Kidney tubule cell (primary cell): ENCODE data around the gene CFAP299.

Experiments
- DNase-seq: peaks from one replicate; pipeline ENCODE4 v3.0.0-alpha.2; 2018; ENCODE audit warnings: low spot score

CFAP299 gene

GRCh38 chr4:80515496-80515895 lies 180.0 kb downstream of the CFAP299 start:
- no peak for DNase-seq

GRCh38 chr4:80521438-80521837 lies 185.9 kb downstream of the CFAP299 start:
- no peak for DNase-seq

- no peak for DNase-seq
These were observed 191.2 kb downstream of the CFAP299 start for GRCh38 chr4:80526697-80527096.

GRCh38 chr4:80529026-80529425 lies 193.5 kb downstream of the CFAP299 start:
- no peak for DNase-seq

- peak; percentile 6 for DNase-seq
These were observed 197.3 kb downstream of the CFAP299 start for GRCh38 chr4:80532674-80533333.

- DNase-seq, result no peak
These were observed 200.0 kb downstream of the CFAP299 start for GRCh38 chr4:80535551-80535950.

GRCh38 chr4:80538276-80538926 lies 202.9 kb downstream of the CFAP299 start:
- DNase-seq, result peak; percentile 52

- no peak for DNase-seq
These were observed 203.7 kb downstream of the CFAP299 start for GRCh38 chr4:80539190-80539589.

GRCh38 chr4:80540349-80540748 lies 204.8 kb downstream of the CFAP299 start:
- DNase-seq, result no peak

GRCh38 chr4:80540785-80541469 lies 205.4 kb downstream of the CFAP299 start:
- DNase-seq, result no peak

- DNase-seq, result no peak
These were observed 207.2 kb downstream of the CFAP299 start for GRCh38 chr4:80542747-80543146.

GRCh38 chr4:80560337-80560736 lies 224.8 kb downstream of the CFAP299 start:
- DNase-seq, result no peak

- peak; percentile 8 for DNase-seq
These were observed 230.8 kb downstream of the CFAP299 start for GRCh38 chr4:80566203-80566872.

- DNase-seq, result no peak
These were observed 233.4 kb downstream of the CFAP299 start for GRCh38 chr4:80568891-80569290.

GRCh38 chr4:80576796-80577195 lies 241.3 kb downstream of the CFAP299 start:
- no peak for DNase-seq

GRCh38 chr4:80578001-80578400 lies 242.5 kb downstream of the CFAP299 start:
- DNase-seq, result peak; percentile 57

- DNase-seq, result no peak
These were observed 250.0 kb downstream of the CFAP299 start for GRCh38 chr4:80585542-80585941.

- DNase-seq, result no peak
These were observed 251.2 kb downstream of the CFAP299 start for GRCh38 chr4:80586716-80587115.

- no peak for DNase-seq
These were observed 252.4 kb downstream of the CFAP299 start for GRCh38 chr4:80587871-80588385.

- DNase-seq, result no peak
These were observed 257.4 kb downstream of the CFAP299 start for GRCh38 chr4:80592950-80593349.

GRCh38 chr4:80594701-80595100 lies 259.2 kb downstream of the CFAP299 start:
- DNase-seq, result peak; percentile 76

- no peak for DNase-seq
These were observed 272.9 kb downstream of the CFAP299 start for GRCh38 chr4:80608281-80608980.
